ENCODE measurements around the gene CLEC18C.
"Not testable (repeated sequence)": the region's sequence is repeated elsewhere in the genome, so short reads cannot be mapped to it uniquely, and the experiment has no call there.

Gene CLEC18C

DNA sequence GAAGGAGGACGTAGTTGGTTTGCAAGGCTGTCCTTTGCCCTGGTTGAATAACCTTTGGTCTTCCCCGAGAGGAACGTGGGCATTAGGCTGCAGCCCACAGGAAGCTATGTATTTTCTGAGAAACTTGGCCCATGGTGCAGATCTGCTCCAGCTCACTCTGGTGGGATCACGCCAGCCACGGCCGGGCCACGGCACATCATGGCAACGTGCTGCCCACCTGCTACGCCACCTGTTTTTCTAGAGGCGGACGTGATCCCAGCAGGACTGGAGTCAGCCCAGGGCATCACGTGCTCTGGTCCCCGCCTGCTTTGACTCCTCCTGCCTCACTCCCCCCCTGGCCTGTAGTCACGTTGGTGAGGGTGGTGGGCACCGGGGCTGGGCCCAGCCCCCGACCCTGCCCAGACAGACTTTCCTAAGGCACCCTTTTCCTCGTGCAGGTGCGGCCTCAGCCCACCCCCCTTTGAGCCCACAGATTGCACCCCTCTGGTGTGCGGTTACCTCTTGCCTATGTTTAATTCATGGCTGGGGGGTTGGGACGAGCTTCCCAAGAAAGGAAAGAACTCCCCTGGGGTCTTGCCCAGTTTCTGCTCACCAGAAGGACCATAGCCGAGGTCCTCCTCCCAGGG, at the start of gene CLEC18C:
CLEC18C (plus strand) TSS at position 576 of the 626 bp plus-strand sequence. CDS start 492 bp downstream, outside the sequence.
- DNase-seq = not testable (repeated sequence)

DNA sequence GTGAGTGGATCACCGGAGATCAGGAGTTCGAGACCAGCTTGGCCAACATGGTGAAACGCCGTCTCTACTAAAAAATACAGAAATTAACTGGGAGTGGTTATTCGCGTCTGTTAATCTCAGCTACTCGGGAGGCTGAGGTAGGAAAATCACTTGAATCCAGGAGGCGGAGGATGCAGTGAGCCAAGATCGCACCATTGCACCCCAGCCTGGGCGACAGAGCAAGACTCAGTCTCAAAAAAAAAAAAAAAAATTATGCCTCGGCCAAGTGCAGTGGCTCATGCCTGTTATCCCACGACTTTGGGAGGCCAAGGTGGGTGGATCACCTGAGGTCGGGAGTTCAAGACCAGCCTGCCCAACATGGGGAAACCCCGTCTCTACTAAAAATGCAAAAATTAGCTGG, 49.8 kb upstream of the CLEC18C start:
- DNase-seq = not testable (repeated sequence)

DNA sequence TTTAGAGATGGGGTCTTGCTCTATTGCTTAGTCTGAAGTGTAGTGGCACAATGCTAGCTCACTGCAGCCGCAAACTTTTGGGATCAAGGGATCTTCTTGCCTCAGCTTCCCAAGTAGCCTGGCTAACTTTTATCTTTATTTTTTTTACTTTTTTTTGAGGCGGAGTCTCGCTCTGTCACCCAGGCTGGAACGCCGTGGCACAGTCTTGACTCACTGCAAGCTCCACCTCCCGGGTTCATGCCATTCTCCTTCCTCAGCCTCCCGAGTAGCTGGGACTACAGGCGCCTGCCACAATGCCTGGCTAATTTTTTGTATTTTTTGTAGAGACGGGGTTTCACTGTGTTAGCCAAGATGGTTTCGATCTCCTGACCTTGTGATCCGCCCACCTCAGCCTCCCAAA, 47.4 kb upstream of the CLEC18C start:
- DNase-seq = not testable (repeated sequence)

DNA sequence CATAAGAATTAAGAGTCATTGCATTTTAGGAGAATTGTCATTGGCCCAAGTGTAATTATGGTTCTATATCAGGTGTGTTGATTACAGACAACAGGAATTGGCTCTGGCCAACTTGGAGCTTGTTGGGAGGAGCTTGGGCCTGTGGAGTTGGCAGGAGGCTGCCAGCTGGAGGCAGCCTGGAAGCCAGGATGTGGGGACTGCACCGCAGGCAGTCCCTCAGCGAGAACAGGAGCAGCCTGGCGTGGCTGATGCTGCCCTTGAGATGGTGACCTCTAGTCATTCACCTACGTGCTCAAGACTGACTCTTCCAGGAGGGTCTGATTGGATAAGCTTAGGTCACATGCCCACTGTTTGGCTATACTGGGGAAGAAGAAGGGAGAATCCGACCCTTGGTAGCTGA, 45.9 kb upstream of the CLEC18C start:
- DNase-seq = not testable (repeated sequence)

DNA sequence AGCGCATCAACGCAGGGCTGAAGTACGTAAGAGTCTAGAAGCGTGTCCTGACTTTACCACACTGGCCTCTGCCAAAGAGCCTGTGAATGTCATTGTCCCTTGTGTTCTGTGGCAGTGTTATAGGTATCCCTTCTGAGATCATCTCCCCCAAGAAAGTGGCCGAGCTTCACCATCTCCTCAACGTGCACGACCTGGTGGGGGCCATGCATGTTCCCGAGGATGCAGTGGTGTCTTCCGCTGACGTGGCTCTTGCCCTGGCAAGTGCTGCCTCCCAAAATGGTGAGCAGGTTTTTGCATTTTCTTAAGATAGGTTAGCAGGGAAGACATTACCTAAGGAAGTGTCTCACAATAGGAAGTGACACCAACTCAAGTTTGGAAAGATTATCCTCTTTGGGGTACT, 44.7 kb upstream of the CLEC18C start:
- not testable (repeated sequence) for DNase-seq

DNA sequence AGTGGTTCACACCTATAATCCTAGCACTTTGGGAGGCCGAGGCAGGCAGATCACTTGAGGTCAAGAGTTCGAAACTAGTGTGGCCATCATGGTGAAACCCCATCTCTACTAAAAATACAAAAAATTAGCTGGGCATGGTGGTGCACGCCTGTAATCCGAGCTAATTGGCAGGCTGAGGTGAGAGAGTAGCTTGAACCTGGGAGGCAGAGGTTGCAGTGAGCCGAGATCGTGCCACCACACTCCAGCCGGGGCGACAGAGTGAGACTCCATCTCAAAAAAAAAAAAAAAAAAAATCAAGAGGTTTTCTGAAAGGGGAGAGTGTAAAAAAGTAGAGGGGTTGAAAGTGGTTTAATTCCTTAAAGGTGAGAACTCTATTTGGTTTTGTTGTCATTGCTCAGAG, 37.8 kb upstream of the CLEC18C start:
- DNase-seq = not testable (repeated sequence)

DNA sequence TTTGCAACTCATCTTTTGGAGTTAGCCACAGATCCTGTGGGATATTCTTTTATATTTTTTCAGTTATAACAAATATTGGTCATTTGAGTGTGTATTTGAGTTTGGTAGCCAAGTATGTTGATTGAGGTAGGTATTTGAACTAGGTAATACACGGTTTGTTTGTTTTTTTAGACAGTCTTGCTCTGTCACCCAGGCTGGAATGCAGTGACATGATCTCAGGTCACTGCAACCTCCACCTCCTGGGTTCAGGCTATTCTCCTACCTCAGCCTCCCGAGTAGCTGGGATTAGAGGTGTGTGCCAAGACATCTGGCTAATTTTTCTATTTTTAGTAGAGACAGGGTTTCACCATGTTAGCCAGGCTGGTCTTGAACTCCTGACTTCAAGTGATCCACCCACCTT, 37.0 kb upstream of the CLEC18C start:
- DNase-seq = not testable (repeated sequence)

DNA sequence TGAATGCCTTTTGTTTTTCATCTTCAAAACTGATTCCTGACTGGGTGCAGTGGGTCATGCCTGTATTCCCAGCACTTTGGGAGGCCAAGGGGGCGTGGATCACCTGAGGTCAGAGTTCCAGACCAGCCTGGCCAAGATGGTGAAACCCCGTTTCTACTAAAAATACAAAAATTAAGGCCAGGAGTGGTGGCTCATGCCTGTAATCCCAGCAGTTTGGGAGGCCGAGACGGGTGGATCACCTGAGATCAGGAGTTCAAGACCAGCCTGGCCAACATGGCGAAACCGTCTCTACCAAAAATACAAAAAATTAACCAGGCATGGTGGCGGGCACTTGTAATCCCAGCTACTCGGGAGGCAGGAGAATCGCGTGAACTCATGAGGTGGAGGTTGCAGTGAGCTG, 30.8 kb upstream of the CLEC18C start:
- DNase-seq = not testable (repeated sequence)

DNA sequence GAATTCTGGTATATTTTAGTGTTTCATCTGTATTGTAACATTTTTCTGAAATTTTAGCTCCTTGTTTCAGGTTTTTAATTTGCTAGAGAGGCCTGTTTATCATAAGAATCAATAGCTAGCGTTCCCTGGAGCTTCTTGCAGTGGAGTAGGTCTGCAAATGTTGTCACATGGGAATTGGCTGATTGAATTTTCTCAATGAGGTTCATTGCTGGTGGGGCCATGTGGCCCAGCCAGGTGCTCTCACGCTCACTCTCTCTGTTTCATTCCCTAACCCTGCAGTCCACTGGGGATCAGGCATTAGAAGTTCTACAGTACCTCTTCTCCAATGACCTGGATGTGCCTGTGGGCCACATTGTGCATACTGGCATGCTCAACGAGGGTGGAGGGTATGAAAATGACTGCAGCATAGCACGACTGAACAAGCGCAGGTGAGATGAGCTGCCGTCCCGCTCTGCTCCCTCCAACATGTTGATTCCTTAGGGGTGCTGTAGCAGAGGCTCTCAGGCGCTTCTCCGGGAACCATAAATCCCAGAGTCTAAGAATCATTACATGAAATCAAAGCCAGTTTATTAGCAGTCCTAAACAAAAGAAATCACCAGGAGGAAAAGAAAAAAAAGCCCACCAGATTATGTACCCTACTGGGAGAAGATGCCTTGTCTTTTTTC, 30.2 kb upstream of the CLEC18C start:
- not testable (repeated sequence) for DNase-seq

DNA sequence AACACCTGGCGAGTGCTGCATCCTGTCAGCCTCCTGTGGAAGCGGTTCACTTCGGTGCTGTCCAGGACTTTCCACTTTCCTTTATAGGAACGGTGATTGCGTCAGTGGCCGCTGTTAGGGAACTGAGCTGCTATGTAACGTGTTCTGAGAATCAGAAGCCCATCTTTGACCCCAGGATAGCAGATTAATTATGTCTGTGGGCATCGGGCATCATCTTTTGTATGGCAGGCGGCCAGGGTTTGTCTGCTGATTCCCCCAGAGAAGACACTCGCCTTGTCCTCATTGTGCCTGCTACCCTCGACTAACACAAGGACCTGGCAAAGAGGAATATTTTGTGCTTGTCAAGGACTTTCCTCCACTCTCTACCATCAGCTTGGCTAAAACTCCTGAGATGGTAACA, 25.7 kb upstream of the CLEC18C start:
- DNase-seq = not testable (repeated sequence)

DNA sequence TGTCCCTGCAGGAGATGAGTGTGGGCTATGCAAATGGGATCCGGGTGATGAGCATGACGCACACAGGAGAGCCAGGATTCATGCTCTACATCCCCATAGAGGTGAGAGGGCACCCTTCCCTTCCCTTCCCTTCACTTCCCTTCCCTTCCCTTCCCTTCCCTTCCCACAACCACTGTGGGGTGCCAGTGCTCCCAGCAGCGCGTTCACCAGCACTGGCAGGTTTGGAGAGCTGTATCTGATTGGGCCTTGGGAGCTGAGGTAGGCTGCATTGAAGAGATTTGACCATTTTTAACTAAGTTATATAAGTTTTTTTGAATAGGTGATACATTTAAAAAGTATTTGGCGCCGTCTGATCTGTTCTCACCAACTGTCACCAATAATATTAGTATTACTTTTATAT, 25.1 kb upstream of the CLEC18C start:
- not testable (repeated sequence) for DNase-seq

DNA sequence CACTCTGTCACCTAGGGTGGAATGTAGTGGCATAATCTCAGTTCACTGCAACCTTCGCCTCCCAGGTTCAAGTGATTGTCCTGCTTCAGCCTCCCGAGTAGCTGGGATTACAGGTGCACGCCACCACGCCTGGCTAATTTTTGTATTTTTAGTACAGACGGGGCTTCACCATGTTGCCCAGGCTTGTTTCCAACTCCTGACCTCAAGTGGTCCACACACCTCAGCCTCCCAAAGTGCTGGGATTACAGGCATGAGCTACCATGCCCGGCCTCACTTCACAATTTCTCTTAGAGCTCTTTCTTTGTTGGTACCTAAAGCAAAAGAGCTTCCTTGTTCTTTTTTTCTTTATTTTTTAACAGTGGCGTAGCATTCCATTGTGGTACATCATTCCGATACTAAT, 24.3 kb upstream of the CLEC18C start:
- not testable (repeated sequence) for DNase-seq

DNA sequence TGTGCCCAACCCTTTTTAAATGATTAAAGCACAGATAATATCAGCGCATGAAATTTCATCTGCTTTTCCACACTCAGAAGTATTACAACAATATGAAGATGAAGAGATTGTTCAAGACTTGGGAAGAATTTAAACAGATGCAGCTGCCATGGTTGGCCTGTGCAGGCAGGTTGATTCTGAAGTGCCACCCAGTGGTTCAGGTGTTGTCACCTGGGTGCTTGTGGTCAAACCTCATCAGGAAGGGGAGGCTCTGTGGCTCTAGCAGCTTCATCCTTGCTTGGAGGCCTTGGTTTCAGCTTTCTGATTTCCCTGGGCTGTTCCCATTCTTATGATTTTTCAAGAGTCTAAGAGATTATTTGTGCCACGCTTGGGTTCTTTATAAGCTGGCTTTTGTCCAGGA, 22.2 kb upstream of the CLEC18C start:
- DNase-seq = no peak

DNA sequence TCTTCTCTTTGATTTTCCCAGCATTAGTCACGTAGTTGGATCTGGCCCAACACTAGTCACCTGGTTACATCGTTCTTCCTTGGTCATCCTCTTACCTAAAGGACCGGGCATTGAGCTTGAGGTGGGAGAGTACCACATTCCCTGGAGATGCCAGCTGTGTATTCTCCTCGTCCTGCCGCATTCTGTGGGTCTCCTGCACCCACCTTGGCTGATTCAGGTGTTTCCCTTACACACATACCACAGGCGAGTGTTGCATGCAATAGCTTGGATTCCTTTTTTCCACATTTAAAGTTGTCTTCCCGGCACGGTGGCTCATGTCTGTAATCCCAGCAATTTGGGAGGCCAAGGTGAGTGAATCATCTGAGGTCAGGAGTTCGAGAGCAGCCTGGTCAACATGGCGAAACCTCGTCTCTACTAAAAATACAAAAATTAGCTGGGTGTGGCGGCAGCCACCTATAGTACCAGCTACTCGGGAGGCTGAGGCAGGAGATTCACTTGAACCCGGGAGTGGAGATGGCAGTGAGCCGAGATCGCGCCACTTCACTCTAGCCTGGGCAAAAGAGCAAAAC, 21.6 kb upstream of the CLEC18C start:
- no peak for DNase-seq

DNA sequence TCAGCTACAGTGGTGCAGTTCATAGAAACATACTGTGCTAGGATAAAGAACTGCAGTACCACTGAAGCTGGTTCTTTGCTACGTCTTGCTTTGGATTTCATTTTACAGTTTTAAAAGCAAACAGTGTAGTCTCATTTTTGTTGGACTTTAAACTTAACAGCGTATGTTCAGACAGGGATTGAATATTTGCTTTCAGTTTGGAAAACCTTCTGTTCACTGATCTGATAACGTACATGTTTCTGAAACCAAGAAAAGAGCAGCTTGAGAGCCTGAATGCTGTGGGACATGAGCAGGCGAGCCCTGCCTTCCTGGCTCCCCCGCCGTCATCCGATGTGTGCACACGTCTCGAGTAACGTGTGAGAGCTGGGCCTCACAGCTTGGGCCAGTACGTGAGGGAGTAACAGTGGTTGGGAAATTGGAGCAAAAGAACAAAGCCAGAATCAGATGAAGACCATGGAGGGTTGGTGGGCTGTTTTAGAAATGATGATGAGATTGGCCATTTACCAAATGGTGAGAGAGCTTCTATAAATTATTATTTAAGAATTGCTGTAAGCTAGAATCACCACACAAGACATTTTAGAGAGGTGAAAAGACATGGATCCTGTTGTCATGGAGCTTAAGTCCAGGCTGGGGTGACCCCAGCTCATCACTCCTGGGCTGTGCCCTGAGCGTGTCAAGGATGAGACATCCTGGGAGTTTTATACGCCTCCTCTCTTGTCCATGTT, 20.8 kb upstream of the CLEC18C start:
- no peak for DNase-seq

DNA sequence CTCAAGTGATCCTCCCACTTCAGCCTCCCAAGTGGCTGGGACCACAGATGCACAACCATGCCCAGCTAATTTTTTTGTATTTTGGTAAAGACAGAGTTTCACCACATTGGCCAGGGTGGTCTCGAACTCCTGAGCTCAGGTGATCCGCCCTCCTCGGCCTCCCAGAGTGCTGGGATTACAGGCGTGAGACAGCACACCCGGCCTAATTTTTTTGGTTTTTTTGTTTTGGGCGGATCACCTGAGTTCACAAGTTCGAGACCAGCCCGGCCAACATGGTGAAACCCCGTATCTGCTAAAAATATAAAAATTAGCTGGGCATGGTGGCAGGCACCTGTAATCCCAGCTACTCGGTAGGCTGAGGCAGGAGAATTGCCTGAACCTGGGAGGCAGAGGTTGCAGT, 18.9 kb upstream of the CLEC18C start:
- not testable (repeated sequence) for DNase-seq

DNA sequence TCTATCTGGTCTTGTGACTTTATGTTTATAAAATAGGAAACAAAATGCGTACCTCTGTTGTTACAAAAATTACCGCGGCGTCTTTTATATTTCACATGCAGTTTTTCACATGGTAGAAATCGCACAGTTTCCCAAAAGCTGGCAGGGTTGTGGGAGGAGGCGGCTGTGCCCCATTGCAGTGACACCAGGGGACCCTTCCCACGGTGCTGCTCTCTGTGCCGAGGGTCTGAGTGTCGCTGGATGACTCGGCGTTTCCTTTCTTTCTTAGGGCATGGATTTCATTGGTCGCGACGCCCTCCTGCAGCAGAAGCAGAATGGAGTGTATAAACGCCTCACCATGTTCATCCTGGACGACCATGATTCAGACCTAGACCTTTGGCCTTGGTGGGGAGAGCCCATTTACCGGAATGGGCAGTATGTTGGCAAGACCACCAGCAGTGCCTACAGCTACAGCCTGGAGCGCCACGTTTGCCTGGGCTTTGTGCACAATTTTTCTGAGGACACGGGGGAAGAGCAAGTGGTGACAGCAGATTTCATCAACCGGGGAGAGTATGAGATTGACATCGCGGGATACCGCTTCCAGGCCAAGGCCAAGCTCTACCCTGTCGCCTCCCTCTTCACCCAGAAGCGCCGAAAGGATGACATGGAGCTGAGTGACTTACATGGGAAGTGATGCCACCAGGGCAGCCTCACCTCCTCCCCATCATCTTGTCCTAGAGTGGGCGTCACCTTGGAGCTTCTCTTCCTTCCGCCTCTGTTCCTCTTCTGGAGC, 17.2 kb upstream of the CLEC18C start:
- no peak for DNase-seq

DNA sequence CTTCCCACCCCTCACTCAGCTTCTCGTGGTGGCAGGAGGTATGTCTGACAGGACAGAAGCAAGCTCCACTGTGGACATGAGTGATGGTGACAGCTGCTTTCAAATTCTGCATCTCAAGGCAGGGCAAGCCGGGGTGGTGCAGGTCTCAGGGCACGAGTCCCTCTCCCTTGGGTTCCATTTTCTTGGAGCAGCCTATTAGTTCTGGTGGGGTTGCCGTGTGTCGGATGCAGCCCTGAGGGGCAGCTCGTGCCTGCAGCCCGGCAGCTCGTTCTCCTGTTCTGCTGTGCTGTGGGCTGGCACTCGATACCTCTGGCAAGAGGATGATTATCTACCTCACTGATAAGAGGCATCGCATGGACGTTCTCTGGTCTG, 16.5 kb upstream of the CLEC18C start:
- DNase-seq = no peak

DNA sequence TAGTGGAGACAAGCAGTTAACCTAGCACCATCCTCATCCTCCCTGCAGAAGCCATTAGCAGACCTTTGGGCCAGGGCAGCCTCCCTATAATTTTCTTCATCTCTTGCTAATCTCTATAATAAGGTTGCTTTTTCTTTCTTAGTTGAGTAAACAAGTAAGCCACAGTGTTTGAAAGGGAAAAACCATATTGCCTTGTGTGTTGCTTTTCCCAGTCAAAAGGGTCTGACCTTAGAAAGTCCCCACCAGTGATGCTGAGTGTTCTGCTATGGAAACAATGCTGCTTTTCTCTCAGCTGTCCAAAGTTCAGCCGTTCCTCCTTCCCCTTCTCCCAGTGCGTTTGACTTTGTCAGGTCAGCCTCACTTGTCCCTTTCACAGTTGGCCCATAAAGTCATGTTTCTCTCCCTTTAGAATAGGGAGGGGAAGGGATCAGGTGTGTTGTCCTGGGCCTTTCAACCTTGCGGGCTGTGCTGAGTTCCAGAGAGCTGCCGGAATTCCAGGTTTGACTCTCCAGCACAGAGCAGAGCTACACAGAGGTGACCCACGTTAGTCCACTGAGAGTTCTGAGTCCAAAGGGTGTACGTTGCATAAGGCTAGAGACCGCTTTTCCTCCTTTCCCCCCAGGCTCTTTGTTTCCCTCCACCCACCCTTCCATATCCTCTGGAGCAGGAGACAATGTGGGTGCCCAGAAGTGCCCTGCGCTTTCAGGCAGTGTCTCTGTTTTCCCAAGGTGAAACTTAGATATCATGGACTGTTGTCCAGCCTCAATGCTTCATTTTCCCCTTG, 15.9 kb upstream of the CLEC18C start:
- DNase-seq = no peak

DNA sequence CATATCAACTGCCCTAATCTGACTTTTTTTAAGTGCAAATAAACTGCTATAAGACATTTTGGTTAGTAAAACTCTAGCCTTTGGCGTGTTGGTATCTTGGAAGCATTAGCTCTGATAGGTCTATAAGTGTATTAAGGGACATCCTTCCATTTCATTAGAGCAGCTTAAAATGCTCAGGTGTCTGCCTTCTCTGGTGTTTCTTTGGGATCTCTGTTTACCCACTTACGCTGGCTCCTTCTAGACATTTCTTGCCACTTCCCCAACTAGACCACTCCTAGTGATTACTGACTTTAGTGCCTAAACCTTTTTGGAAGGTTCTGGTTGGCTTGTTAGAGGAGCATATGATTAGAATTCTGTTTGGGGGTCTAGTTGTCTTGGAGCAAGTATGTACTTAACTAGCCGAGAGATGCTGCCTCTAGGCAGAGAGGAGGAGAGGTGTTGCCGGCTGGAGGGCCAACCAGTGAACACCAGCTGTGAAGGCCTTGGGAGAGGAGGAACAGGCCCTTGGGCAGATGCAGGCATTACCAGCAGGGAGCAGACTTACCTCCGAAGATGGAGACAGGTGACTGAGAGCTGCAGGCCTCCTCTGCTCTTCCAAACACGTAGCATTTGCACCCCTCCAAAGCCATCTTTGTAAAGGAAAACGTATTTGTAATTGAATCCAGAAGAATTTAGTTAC, 15.2 kb upstream of the CLEC18C start:
- DNase-seq = no peak

Measured in activated CD4-positive, alpha-beta T cell treated with anti-CD3 and anti-CD28 coated beads for 1 hour (primary cell).